Fibroblast of lung (primary cell): ENCODE results near the gene B3GALNT2. TPM values are rescaled to one million over a fixed set of nuclear protein-coding genes. Genes with fewer than 3 reads are reported as not detected.
A peak's percentile ranks its signal among the peaks of the same experiment; 100 is the strongest.

Source experiments
- DNase-seq, 2 donors: peaks; one replicate each; pipeline versions ENCODE4 v3.0.0 to v3.0.0-alpha.2; 2010; ENCODE audit warnings: low read depth in 2 of 2
- H2AFZ ChIP-seq: 2 replicates; pipeline ENCODE4 v1.5.1; 2012; ENCODE audit warnings: low read length, control low read depth, inconsistent platforms
- H3K27ac ChIP-seq: 2 replicates; pipeline ENCODE4 v1.5.1; 2011; ENCODE audit warnings: low read length, control low read depth; ENCODE audit not compliant: insufficient read depth
- H3K27me3 ChIP-seq: 2 replicates; pipeline ENCODE4 v1.5.1; 2011; ENCODE audit warnings: mild to moderate bottlenecking, low read length; ENCODE audit not compliant: control insufficient read depth, insufficient read depth
- H3K36me3 ChIP-seq: 2 replicates; pipeline ENCODE4 v1.5.1; 2011; ENCODE audit warnings: low read length; ENCODE audit not compliant: control insufficient read depth, insufficient read depth
- H3K4me1 ChIP-seq: 2 replicates; pipeline ENCODE4 v1.5.1; 2011; ENCODE audit warnings: low read length; ENCODE audit not compliant: control insufficient read depth, insufficient read depth; ENCODE audit errors: extremely low read depth
- H3K4me2 ChIP-seq: 2 replicates; pipeline ENCODE4 v1.5.1; 2011; ENCODE audit warnings: low read length, control low read depth; ENCODE audit not compliant: insufficient read depth; ENCODE audit errors: extremely low read depth
- H3K4me3 ChIP-seq, 4 experiments: fragments of 200-600 bp in 1 of 4; sonication (generic) in 1 of 4; replicated peaks in 1 of 4; 2 replicates each; pipeline ENCODE4 v1.5.1; 2011 to 2016; ENCODE audit warnings: low read length in 4 of 4, low read depth in 3 of 4, mild to moderate bottlenecking in 3 of 4, control low read depth in 2 of 4, inconsistent platforms in 1 of 4, mixed read lengths in 1 of 4; ENCODE audit not compliant: insufficient read depth in 1 of 4; ENCODE audit errors: control extremely low read depth in 1 of 4
- H3K79me2 ChIP-seq: 2 replicates; pipeline ENCODE4 v1.5.1; 2012; ENCODE audit warnings: mild to moderate bottlenecking, low read length, inconsistent platforms; ENCODE audit not compliant: control insufficient read depth, insufficient read depth
- H3K9ac ChIP-seq: 2 replicates; pipeline ENCODE4 v1.5.1; 2011; ENCODE audit warnings: mild to moderate bottlenecking, low read length, control low read depth; ENCODE audit not compliant: insufficient read depth
- H3K9me3 ChIP-seq: 2 replicates; pipeline ENCODE4 v1.5.1; 2012; ENCODE audit warnings: low read depth, low read length; ENCODE audit not compliant: control insufficient read depth, insufficient read depth
- H4K20me1 ChIP-seq: 2 replicates; pipeline ENCODE4 v1.5.1; 2011; ENCODE audit warnings: low read length; ENCODE audit not compliant: control insufficient read depth, insufficient read depth; ENCODE audit errors: extremely low read depth
- EZH2 ChIP-seq: IDR thresholded peaks from 2 replicates; pipeline ENCODE4 v1.5.1; 2012; ENCODE audit warnings: low read length, control low read depth, mild to moderate bottlenecking; ENCODE audit errors: missing control alignments
- polyA plus RNA-seq, 2 donors: library from polyadenylated mRNA; depleted of rRNA in 1 of 2; stranded (reverse) in 1 of 2; unstranded in 1 of 2; fragments of >200 nt; gene quantifications; 2 replicates each; pipeline ENCODE4 v1.2.1, GENCODE V29; 2011 to 2012; ENCODE audit warnings: missing spikeins in 1 of 2
- total RNA-seq: library from RNA; depleted of rRNA; stranded (reverse); fragments of >200 nt; gene quantifications from 2 replicates; pipeline ENCODE4 v1.2.1, GENCODE V29; 2014
- TF ChIP-seq, protein P1 (sequence below), 2 donors: IDR thresholded peaks in 1 of 2; conservative IDR thresholded peaks in 1 of 2; 1 replicate in 1 of 2; 2 replicates in 1 of 2; pipeline ENCODE4 v1.5.1; 2011 to 2012; ENCODE audit warnings: low read length in 2 of 2, control low read depth in 1 of 2, inconsistent platforms in 1 of 2, low read depth in 1 of 2, mild to moderate bottlenecking in 1 of 2

The B3GALNT2 gene
- total and polyA plus RNA-seq, 2 donors (not counting 1 experiment from before 2014, with no cell fraction given) = 23.1 to 51.4 TPM

DNA sequence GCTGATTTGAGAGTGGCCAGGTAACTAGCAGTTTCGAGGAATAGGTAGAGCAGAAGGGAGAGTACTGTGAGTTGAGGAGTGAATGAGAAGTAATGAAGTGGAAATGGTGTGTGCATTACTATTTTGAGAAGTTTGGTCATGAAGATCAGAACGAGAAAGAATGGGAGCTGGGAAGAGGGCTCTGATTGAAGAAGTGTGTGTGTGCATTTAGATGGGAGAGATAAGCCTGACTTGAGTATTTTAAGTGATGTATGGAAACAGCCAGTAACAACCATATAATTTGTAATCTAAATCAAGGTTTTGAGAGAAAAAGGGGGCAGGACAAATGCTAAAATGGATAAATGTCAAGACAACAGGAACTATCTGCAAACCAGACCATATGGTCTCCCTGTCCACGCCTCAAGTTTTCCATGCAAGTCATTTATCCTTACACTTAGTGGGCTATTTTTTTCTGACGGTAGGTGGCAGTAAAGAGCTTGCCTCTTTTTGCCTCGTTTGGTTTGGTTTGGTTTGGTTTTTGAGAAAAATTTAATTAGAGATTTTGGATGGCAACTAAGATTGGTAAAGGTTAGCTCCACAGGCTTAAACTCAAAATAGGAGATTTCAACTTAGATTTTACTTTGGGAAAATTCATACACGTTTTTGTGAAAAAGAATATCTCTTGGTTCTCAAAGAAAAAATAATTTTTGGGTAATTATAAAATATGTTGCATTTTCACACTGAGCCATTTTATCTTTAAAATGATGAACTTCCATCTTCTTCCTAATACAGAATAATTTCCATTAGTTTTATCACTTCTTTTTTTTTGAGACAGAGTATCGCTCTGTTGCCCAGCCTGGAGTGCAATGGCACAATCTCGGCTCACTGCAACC, 9.5 kb upstream of the B3GALNT2 start:
- DNase-seq = peak; percentile 58 to 81
- no peaks in the 10 kb centered on the region for H3K27me3 ChIP-seq
- no peaks in the 10 kb centered on the region for H3K9me3 ChIP-seq
- no peak for TF ChIP-seq EZH2
- TF ChIP-seq, protein P1, sequence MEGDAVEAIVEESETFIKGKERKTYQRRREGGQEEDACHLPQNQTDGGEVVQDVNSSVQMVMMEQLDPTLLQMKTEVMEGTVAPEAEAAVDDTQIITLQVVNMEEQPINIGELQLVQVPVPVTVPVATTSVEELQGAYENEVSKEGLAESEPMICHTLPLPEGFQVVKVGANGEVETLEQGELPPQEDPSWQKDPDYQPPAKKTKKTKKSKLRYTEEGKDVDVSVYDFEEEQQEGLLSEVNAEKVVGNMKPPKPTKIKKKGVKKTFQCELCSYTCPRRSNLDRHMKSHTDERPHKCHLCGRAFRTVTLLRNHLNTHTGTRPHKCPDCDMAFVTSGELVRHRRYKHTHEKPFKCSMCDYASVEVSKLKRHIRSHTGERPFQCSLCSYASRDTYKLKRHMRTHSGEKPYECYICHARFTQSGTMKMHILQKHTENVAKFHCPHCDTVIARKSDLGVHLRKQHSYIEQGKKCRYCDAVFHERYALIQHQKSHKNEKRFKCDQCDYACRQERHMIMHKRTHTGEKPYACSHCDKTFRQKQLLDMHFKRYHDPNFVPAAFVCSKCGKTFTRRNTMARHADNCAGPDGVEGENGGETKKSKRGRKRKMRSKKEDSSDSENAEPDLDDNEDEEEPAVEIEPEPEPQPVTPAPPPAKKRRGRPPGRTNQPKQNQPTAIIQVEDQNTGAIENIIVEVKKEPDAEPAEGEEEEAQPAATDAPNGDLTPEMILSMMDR (conservative IDR thresholded peaks at IDR 0.05 in 1 of 2, IDR thresholded peaks at IDR 0.05 in 1 of 2; ENCODE audit: low read depth in 1 of 2, low read length in 2 of 2) = peak; percentile 87 to 95
- H3K36me3 ChIP-seq = no peaks in the 10 kb centered on the region
- no peak overlapping the region for H3K9ac ChIP-seq
- H3K4me2 ChIP-seq = no peak overlapping the region
- no peak overlapping the region for H3K4me3 ChIP-seq
- no peaks in the 10 kb centered on the region for H3K4me1 ChIP-seq
- H3K79me2 ChIP-seq = no peaks in the 10 kb centered on the region
- no peak overlapping the region for H3K27ac ChIP-seq
- H4K20me1 ChIP-seq = no peaks in the 10 kb centered on the region
- no peak overlapping the region for H2AFZ ChIP-seq

DNA sequence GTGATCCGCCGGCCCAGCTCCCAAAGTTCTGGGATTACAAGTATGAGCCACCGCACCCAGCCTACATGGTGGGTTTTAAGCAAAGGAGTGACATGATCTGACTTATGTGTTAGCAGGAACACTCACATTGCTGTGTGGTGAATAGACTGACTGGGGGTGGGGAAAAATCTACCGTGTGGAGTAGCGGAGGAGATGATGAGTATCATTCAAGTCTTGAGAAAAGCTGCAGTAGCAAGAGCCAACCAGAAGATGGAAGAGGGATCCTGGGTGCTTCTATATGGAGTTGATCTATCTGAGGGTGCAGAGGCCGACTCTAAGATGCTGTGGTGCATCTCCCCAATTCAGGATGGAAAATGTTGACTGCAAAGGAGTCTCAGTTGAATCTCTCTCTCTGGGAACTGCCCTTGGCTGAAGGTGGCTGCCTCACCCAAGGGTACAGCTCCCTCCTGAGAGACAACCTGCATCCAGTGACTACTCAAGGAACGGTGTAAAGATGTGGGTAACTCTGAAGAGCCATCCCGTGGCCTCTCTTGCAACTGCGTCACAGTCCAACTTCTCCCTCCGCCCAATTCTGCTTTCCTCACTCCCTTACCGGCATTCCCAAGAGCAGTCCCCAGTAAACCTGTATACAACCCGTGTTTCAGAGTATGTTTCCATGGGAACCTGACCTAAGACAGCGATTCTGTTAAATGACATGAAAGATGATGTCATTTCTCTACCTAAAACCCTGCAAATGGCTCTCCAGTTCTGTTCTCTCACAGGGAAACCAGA, 7.4 kb upstream of the B3GALNT2 start:
- H3K79me2 ChIP-seq = no peaks in the 10 kb centered on the region
- no peak overlapping the region for H3K27ac ChIP-seq
- no peaks in the 10 kb centered on the region for H3K36me3 ChIP-seq
- DNase-seq = peak in 1 of 2 donors; percentile 67
- H2AFZ ChIP-seq = no peak overlapping the region
- no peak overlapping the region for H3K4me3 ChIP-seq
- no peaks in the 10 kb centered on the region for H4K20me1 ChIP-seq
- no peaks in the 10 kb centered on the region for H3K4me1 ChIP-seq
- H3K27me3 ChIP-seq = no peaks in the 10 kb centered on the region
- no peaks in the 10 kb centered on the region for H3K9me3 ChIP-seq
- no peak overlapping the region for H3K9ac ChIP-seq
- no peak overlapping the region for H3K4me2 ChIP-seq
- TF ChIP-seq, protein P1 (conservative IDR thresholded peaks at IDR 0.05 in 1 of 2, IDR thresholded peaks at IDR 0.05 in 1 of 2; ENCODE audit: low read depth in 1 of 2, low read length in 2 of 2) = peak in 1 of 2 donors; percentile 20
- no peak for TF ChIP-seq EZH2

DNA sequence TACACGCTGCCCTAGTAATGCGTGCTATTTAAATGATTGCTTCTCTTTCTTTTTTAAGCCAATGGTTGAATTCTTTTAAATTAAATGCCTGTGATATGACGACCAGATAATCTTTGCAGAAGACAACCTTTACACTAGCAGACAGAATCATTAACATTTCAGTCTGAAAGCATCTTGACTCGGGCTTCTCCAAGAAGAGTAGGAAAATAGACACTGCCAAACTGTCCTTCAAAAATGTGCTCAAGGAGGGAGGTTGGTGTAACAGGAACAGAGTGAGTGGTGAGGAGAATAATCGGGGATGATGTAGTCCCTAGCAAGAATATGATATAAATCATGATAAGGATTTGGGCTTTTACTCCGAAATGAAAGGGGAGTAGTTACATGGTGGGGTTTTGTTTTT, 6.6 kb upstream of the B3GALNT2 start:
- no peak for TF ChIP-seq EZH2
- TF ChIP-seq, protein P1 (conservative IDR thresholded peaks at IDR 0.05 in 1 of 2, IDR thresholded peaks at IDR 0.05 in 1 of 2; ENCODE audit: low read depth in 1 of 2, low read length in 2 of 2) = no peak
- no peak overlapping the region for H3K9ac ChIP-seq
- no peak for DNase-seq
- H3K36me3 ChIP-seq = no peaks in the 10 kb centered on the region
- H3K79me2 ChIP-seq = peaks cover 1% of the 10 kb centered on the region
- H2AFZ ChIP-seq = no peak overlapping the region
- H4K20me1 ChIP-seq = no peaks in the 10 kb centered on the region
- H3K9me3 ChIP-seq = no peaks in the 10 kb centered on the region
- no peaks in the 10 kb centered on the region for H3K27me3 ChIP-seq
- no peak overlapping the region for H3K4me2 ChIP-seq
- H3K4me1 ChIP-seq = no peaks in the 10 kb centered on the region
- no peak overlapping the region for H3K4me3 ChIP-seq
- H3K27ac ChIP-seq = no peak overlapping the region
